ENCODE measurements around the gene PALD1.

Gene PALD1

DNA sequence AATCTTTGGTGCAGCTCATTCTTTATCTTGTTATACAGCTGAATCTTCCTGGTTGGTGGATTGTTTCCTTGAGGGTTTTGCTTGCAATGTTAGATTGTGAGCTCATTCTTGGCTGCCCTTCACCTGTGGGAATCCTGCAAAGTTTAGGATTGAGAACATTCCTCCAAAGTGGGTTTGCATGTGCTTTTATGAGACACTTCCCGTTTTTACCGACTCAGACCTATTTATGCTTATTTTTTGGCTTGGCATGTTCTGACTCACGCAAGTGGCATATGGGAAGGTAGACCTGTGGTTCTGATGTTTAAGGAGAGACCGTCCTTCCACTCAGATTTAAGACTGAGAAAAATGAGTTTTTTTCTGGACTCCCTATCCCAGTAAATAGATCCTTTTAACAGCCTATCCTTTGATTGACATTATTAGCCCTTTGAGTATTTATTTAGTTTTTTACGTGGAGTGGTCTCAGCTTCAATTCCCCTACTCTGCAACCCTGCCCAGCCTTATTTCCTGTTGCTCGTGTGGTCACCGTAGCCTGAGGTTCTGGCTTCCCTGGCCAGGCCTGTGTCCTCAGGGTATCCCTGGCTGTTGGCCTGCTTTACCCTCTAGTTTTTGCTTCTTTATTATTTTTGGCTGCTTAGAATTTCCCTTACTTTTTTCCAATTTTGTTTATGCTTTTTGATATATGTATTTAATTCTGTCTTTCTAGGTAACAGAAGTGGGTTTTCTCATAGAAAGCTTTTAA, 137.4 kb downstream of the PALD1 start:
- DNase-seq, result no peak

DNA sequence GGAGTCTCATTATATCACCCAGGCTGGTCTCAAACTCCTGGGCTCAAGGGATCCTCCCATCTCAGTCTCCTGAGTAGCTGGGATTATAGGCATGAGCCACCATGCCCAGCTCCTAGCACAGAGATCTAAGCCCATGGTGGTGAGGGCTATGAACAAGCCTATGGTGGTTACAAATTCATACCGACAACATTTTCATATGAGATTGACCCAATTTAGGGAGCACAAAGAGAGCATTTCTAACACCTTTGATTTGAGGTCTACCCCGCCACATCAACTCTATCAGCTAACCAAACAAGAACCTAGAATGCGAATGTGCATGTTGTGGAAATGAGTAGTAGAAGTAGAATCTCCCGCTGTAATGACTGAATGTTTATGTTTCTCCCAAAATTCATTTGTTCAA, 138.2 kb downstream of the PALD1 start:
- DNase-seq, result no peak
